Keratinocyte (primary cell): ENCODE measurements around the gene SLC16A2.

ENCODE experiments used
- CTCF ChIP-seq, 3 experiments: IDR thresholded peaks in 1 of 3; conservative IDR thresholded peaks in 1 of 3; optimal IDR thresholded peaks in 1 of 3; 2 replicates in 2 of 3; 3 replicates in 1 of 3; pipeline versions ENCODE3 to v1.5.1; 2011; ENCODE audit warnings: low read length in 3 of 3, mild to moderate bottlenecking in 3 of 3, moderate library complexity in 2 of 3, control low read depth in 1 of 3, inconsistent platforms in 1 of 3; ENCODE audit not compliant: insufficient read depth in 2 of 3; ENCODE audit errors: extremely low read depth in 1 of 3
- EZH2 ChIP-seq: IDR thresholded peaks from one replicate; pipeline ENCODE4 v1.6.1; 2012; ENCODE audit warnings: inconsistent platforms, mild to moderate bottlenecking, low read length, moderate library complexity

DNA sequence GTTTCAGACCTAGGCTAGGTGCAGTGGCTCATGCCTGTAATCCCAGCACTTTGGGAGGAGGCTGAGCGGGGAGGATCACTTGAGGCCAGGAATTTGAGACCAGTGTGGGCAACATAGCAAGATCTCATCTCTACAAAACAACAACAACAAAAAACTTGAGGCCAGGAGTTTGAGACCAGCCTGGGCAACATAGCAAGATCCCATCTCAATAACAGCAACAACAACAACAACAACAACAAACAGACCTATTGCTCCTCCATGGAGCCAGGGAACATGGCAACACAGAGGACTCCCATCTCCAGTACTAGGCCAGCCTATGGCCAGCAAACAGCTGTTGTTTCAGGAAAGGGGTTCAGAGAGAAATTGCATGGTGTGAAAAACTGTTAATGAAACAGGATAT lies 43.4 kb downstream of the SLC16A2 start:
- TF ChIP-seq CTCF (optimal IDR thresholded peaks at IDR 0.05 in 1 of 3, IDR thresholded peaks at IDR 0.05 in 1 of 3, conservative IDR thresholded peaks at IDR 0.05 in 1 of 3; ENCODE audit: extremely low read depth in 1 of 3, insufficient read depth in 2 of 3, low read length in 3 of 3) (no peak), EZH2 (no peak)
